WTC11 (cell line): ENCODE results near the gene FANCI.

ENCODE experiments used
- ATF1 ChIP-seq: sonication (generic); formaldehyde crosslinking; IDR thresholded peaks from 2 replicates; pipeline ENCODE4 v1.8.1; 2023; ENCODE audit warnings: mild to moderate bottlenecking, moderate library complexity, missing genetic modification reagents
- CREM ChIP-seq: sonication (generic); formaldehyde crosslinking; IDR thresholded peaks from 2 replicates; pipeline ENCODE4 v1.8.1; 2022; ENCODE audit warnings: mild to moderate bottlenecking, missing genetic modification reagents, moderate library complexity
- CTCF ChIP-seq: fragments of 200-600 bp; IDR thresholded peaks from 2 replicates; pipeline ENCODE4 v1.8.0; 2022; ENCODE audit warnings: antibody characterized with exemption
- NFE2L1 ChIP-seq: sonication (generic); formaldehyde crosslinking; IDR thresholded peaks from 2 replicates; pipeline ENCODE4 v1.8.1; 2023; ENCODE audit warnings: missing genetic modification reagents
- NR1H2 ChIP-seq: sonication (generic); formaldehyde crosslinking; IDR thresholded peaks from 2 replicates; pipeline ENCODE4 v1.9.0; 2021; ENCODE audit warnings: mild to moderate bottlenecking, moderate library complexity, missing genetic modification reagents
- NR2C2 ChIP-seq: sonication (generic); formaldehyde crosslinking; IDR thresholded peaks from 2 replicates; pipeline ENCODE4 v1.8.0; 2022; ENCODE audit warnings: mild to moderate bottlenecking, missing genetic modification reagents
- RELA ChIP-seq: sonication (generic); formaldehyde crosslinking; IDR thresholded peaks from 2 replicates; pipeline ENCODE4 v1.8.1; 2022; ENCODE audit warnings: missing genetic modification reagents, mild to moderate bottlenecking, borderline replicate concordance
- STAT6 ChIP-seq: sonication (generic); formaldehyde crosslinking; conservative IDR thresholded peaks from 2 replicates; pipeline ENCODE4 v1.8.1; 2023; ENCODE audit warnings: mild to moderate bottlenecking, low read depth, missing genetic modification reagents, moderate library complexity
- TEAD4 ChIP-seq: sonication (generic); formaldehyde crosslinking; IDR thresholded peaks from 2 replicates; pipeline ENCODE4 v1.8.0; 2022; ENCODE audit warnings: mild to moderate bottlenecking, missing genetic modification reagents
- USF1 ChIP-seq: sonication (generic); formaldehyde crosslinking; IDR thresholded peaks from 2 replicates; pipeline ENCODE4 v1.8.0; 2022; ENCODE audit warnings: mild to moderate bottlenecking, missing genetic modification reagents
- ZNF232 ChIP-seq: sonication (generic); formaldehyde crosslinking; IDR thresholded peaks from 2 replicates; pipeline ENCODE4 v1.8.0; 2022; ENCODE audit warnings: mild to moderate bottlenecking, missing genetic modification reagents

- TF ChIP-seq NR2C2, result no peak
- TF ChIP-seq CREM (CRISPR knock-in tag), result no peak
- no peak for TF ChIP-seq STAT6 (CRISPR knock-in tag)
- TF ChIP-seq CTCF, result no peak
- TF ChIP-seq NFE2L1 (CRISPR knock-in tag), result no peak
- TF ChIP-seq USF1 (CRISPR knock-in tag), result no peak
- no peak for TF ChIP-seq NR1H2 (CRISPR knock-in tag)
- no peak for TF ChIP-seq TEAD4 (CRISPR knock-in tag)
- TF ChIP-seq ATF1, result no peak
- TF ChIP-seq RELA, result no peak
- TF ChIP-seq ZNF232 (CRISPR knock-in tag), result no peak
Observed at GRCh38 chr15:89244574-89244903, 760 bp downstream of the FANCI start.
